ENCODE measurements around the gene LRRC46. TPM values are rescaled to one million over a fixed set of nuclear protein-coding genes. Genes with fewer than 3 reads are reported as not detected.

The LRRC46 gene
- total and polyA plus RNA-seq, 9 of the 15 experiments (the other 6 are each of a cell fraction or from before 2014, with no cell fraction given) = 0.39 to 1.4 (median 0.53) TPM; not detected in 1

DNA sequence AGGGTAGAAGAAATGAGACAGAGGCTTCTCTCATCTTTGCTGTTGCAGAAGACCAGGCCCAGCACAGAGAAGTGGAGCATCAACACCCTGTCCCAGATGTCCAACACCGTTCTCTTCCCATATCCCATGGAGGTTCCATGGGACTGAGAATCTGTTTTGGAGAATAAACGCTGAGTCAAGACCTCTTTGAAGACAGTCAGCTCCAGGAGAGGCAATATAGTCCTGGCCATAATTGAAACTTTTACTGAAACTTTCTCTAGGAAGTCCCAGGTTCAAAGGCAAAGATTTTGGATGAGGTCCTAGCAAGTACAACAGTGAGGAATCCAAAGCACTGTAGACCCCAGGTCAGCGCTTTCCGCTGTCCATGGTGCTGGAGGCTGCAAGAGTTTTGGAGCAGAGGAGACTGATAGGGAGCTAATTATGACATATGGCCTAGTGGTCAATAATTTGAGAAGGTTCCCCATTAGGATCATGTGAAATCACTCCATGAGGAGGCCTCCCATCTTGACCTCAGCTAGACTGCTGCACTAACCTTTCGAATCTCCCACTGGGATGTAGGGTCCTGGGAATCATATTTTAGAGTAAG lies 45.8 kb upstream of the LRRC46 start (continued):
- TF ChIP-seq, protein P1, sequence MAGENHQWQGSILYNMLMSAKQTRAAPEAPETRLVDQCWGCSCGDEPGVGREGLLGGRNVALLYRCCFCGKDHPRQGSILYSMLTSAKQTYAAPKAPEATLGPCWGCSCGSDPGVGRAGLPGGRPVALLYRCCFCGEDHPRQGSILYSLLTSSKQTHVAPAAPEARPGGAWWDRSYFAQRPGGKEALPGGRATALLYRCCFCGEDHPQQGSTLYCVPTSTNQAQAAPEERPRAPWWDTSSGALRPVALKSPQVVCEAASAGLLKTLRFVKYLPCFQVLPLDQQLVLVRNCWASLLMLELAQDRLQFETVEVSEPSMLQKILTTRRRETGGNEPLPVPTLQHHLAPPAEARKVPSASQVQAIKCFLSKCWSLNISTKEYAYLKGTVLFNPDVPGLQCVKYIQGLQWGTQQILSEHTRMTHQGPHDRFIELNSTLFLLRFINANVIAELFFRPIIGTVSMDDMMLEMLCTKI (IDR thresholded peaks at IDR 0.05; ENCODE audit: partially characterized antibody) = no peak
- TF ChIP-seq CXXC5 (CRISPR knock-in tag; IDR thresholded peaks at IDR 0.05) = peak; percentile 14; the same call in 1 of the 2 replicates
- TF ChIP-seq MAZ (CRISPR knock-in tag; conservative IDR thresholded peaks at IDR 0.05 in 1 of 2, IDR thresholded peaks at IDR 0.05 in 1 of 2) = peak in 1 of 2 experiments; percentile 57; a peak in 2 of 4 replicates

DNA sequence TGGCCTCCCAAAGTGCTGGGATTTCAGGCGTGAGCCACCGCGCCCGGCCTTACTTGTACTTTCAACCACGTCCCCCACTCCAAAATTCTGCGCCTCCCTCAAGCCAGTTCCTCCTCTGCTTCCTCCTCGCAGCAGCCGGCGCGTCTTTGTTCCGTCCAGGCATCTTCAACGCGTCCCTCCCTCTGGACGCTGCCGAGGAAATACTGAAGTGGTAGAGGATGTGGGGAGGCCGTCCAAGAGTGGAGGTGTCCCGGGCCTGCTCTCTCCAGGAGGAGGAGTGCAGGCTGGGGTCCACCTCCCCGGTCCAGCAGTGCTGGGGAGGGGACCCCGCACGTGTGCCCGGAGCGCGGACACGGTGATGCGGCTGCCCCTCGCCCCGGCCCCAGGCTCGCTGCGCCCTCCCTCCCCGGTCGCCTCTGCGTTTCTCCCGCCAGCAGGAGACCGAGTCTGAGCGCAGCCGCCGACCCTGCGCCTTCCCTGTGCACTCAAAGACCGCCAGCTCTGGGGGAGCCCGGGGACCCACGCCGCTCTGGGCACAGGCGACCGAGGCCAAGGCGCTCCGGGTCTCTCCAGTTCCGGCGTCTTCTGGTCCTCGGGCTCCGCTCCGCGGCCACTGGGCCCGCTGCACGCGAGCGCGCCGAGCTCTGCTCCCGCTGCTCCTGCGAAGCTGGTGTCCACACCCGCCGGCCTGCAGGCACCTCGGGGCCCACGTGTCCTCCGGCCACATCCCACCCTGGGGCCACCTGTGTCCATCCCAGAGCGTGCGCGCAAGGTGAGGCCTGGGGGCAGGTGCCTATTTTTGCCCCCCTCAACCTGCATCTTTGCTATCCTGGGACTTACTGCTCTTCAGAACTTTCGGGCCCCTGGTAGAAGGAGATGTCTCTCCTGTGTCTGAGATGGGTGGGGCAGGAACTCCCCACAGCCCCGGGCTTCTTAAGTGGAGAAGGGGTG lies 41.6 kb upstream of the LRRC46 start:
- POLR2A ChIA-PET = interaction anchor here (0.6 kb wide), 1 partner anchor 71 kb away, joined by 4 read pairs; no protein-coding TSS in a partner anchor
- FAIRE-seq (no peak), DNase-seq (ENCODE audit: extremely low read depth in 1 of 4, low spot score in 3 of 4) (peak; percentile 26 to 71 (median 49)), ATAC-seq (peak; percentile 99)
- intact Hi-C loops (cut with micrococcal nuclease) (no loop called here), in situ Hi-C loops (cut with MboI) (no loop called here)
- no peaks in the 10 kb centered on the region for H3K79me2 ChIP-seq (ENCODE audit: control insufficient read depth, insufficient read depth, low read length)
- H3K9me3 ChIP-seq (replicated peaks; ENCODE audit: control insufficient read depth, insufficient read depth, low read depth, low read length) = no peaks in the 10 kb centered on the region
- H3K4me1 ChIP-seq (replicated peaks in 1 of 2; ENCODE audit: control insufficient read depth in 2 of 2, insufficient read depth in 2 of 2, low read length in 2 of 2) = peaks cover 0 to 9% of the 10 kb centered on the region in 2 experiments; a peak in 2 of 5 replicates
- 0 out of 4 replicates have a peak overlapping the region, but pooled peaks of 1 of the 2 experiments have one; percentile 13 for H3K9ac ChIP-seq (ENCODE audit: insufficient read depth in 1 of 2, low read depth in 2 of 2, low read length in 2 of 2)
- H3K4me2 ChIP-seq (ENCODE audit: insufficient read depth, low read length) = peak overlapping the region; percentile 48; the same call in 1 of the 2 replicates
- no TSS peak for BruUV-seq (replicated peaks)
- H3K27me3 ChIP-seq (ENCODE audit: control insufficient read depth in 2 of 2, insufficient read depth in 2 of 2, low read length in 2 of 2) = peaks cover 21 to 33% of the 10 kb centered on the region in 2 experiments; a peak in 3 of 5 replicates
- H3K27ac ChIP-seq (ENCODE audit: extremely low read depth, low read depth, low read length) = no peak overlapping the region
- no peaks in the 10 kb centered on the region for H3K9me1 ChIP-seq (ENCODE audit: control insufficient read depth, insufficient read depth, low read length)
- no peaks in the 10 kb centered on the region for H3K36me3 ChIP-seq (ENCODE audit: control insufficient read depth, insufficient read depth, low read length)
- H3K4me3 ChIP-seq = no peak overlapping the region
- CTCF ChIA-PET (ENCODE audit: low intra/inter-chr PET ratio) = interaction anchor here (0.6 kb wide), 1 partner anchor 92 kb away, joined by 3 read pairs; no protein-coding TSS in a partner anchor
- WGBS (ENCODE audit: insufficient coverage, low coverage, missing lambda C conversion rate) = 2% methylated on average over 42 of the region's 70 CpGs
- no peaks in the 10 kb centered on the region for H4K20me1 ChIP-seq (replicated peaks; ENCODE audit: control insufficient read depth, insufficient read depth, low read length)
- no peak overlapping the region; the same call in 1 of the 2 replicates for H2AFZ ChIP-seq (ENCODE audit: low read depth, low read length)
- TF ChIP-seq ZKSCAN1 (IDR thresholded peaks at IDR 0.05; ENCODE audit: low read depth, low read length) = no peak
- TF ChIP-seq POLR3G (IDR thresholded peaks at IDR 0.05; ENCODE audit: extremely low read depth, insufficient read length, insufficient replicate concordance) = no peak
- TF ChIP-seq SRSF1 (IDR thresholded peaks at IDR 0.05; ENCODE audit: low read depth, low read length) = no peak
- TF ChIP-seq ASH1L (IDR thresholded peaks at IDR 0.05; ENCODE audit: borderline replicate concordance, low read depth, partially characterized antibody) = no peak
- TF ChIP-seq, protein P2, sequence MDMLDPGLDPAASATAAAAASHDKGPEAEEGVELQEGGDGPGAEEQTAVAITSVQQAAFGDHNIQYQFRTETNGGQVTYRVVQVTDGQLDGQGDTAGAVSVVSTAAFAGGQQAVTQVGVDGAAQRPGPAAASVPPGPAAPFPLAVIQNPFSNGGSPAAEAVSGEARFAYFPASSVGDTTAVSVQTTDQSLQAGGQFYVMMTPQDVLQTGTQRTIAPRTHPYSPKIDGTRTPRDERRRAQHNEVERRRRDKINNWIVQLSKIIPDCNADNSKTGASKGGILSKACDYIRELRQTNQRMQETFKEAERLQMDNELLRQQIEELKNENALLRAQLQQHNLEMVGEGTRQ (CRISPR knock-in tag; IDR thresholded peaks at IDR 0.05) = peak; percentile 24; the same call in 1 of the 2 replicates
- no peak for TF ChIP-seq BRCA1 (IDR thresholded peaks at IDR 0.05)
- no peak for TF ChIP-seq BRCA1 (CRISPR knock-in tag; IDR thresholded peaks at IDR 0.05)
- TF ChIP-seq POLR2H (tag; IDR thresholded peaks at IDR 0.05; ENCODE audit: low read depth) = no peak
